H9 (cell line): ENCODE data around the gene THRB. TPM values are rescaled to one million over a fixed set of nuclear protein-coding genes. Genes with fewer than 3 reads are reported as not detected.

Experiments
- DNase-seq: peaks from one replicate; pipeline ENCODE4 v3.0.0-alpha.2; 2017
- H2AFZ ChIP-seq: one replicate; pipeline ENCODE4 v1.6.1; 2013; ENCODE audit warnings: mild to moderate bottlenecking, low read length, control low read depth, moderate library complexity
- H2AK5ac ChIP-seq: 2 replicates; pipeline ENCODE4 v1.6.1; 2013; ENCODE audit warnings: low read length, control low read depth, mixed read lengths; ENCODE audit not compliant: insufficient read length
- H2BK120ac ChIP-seq: one replicate; pipeline ENCODE4 v1.6.1; 2013; ENCODE audit warnings: low read depth, mild to moderate bottlenecking, low read length, control low read depth, inconsistent platforms; ENCODE audit not compliant: poor library complexity, severe bottlenecking
- H2BK12ac ChIP-seq: 2 replicates; pipeline ENCODE4 v1.6.1; 2013; ENCODE audit warnings: low read length, control low read depth, mixed read lengths, low read depth; ENCODE audit not compliant: insufficient read length
- H2BK15ac ChIP-seq: 2 replicates; pipeline ENCODE4 v1.6.1; 2013; ENCODE audit warnings: low read depth, low read length, control low read depth
- H2BK20ac ChIP-seq: one replicate; pipeline ENCODE4 v1.6.1; 2013; ENCODE audit warnings: low read depth, mild to moderate bottlenecking, low read length, control low read depth, inconsistent platforms; ENCODE audit not compliant: poor library complexity, severe bottlenecking
- H2BK5ac ChIP-seq: 2 replicates; pipeline ENCODE4 v1.6.1; 2013; ENCODE audit warnings: low read length, control low read depth, mixed read lengths; ENCODE audit not compliant: insufficient read length
- H3K14ac ChIP-seq: 2 replicates; pipeline ENCODE4 v1.6.1; 2013; ENCODE audit warnings: low read length, control low read depth; ENCODE audit not compliant: insufficient read depth
- H3K18ac ChIP-seq: 2 replicates; pipeline ENCODE4 v1.6.1; 2013; ENCODE audit warnings: low read depth, mild to moderate bottlenecking, mixed read lengths, low read length, control low read depth; ENCODE audit not compliant: insufficient read length
- H3K23ac ChIP-seq: 2 replicates; pipeline ENCODE4 v1.6.1; 2013; ENCODE audit warnings: low read length, control low read depth, mixed read lengths, low read depth; ENCODE audit not compliant: insufficient read length
- H3K23me2 ChIP-seq: 2 replicates; pipeline ENCODE4 v1.6.1; 2013; ENCODE audit warnings: low read depth, mild to moderate bottlenecking, mixed read lengths, low read length, control low read depth; ENCODE audit not compliant: insufficient read length, poor library complexity, severe bottlenecking
- H3K27ac ChIP-seq: 2 replicates; pipeline ENCODE4 v1.5.1; 2013; ENCODE audit warnings: low read length, control low read depth, mixed read lengths, low read depth; ENCODE audit not compliant: insufficient read length
- H3K27me3 ChIP-seq: 2 replicates; pipeline ENCODE4 v1.6.1; 2013; ENCODE audit warnings: low read length, control low read depth, inconsistent platforms; ENCODE audit not compliant: insufficient read depth
- H3K4ac ChIP-seq: 2 replicates; pipeline ENCODE4 v1.6.1; 2013; ENCODE audit warnings: low read depth, mild to moderate bottlenecking, control low read depth, inconsistent platforms, low read length, moderate library complexity
- H3K4me1 ChIP-seq: 2 replicates; pipeline ENCODE4 v1.6.1; 2013; ENCODE audit warnings: low read length, control low read depth, inconsistent platforms; ENCODE audit not compliant: insufficient read depth
- H3K4me2 ChIP-seq: 2 replicates; pipeline ENCODE4 v1.6.1; 2013; ENCODE audit warnings: low read length, control low read depth, mixed read lengths; ENCODE audit not compliant: insufficient read length, insufficient read depth
- H3K56ac ChIP-seq: 2 replicates; pipeline ENCODE4 v1.6.1; 2013; ENCODE audit warnings: low read depth, mild to moderate bottlenecking, mixed read lengths, low read length, control low read depth; ENCODE audit not compliant: insufficient read length
- H3K79me1 ChIP-seq: 2 replicates; pipeline ENCODE4 v1.6.1; 2013; ENCODE audit warnings: low read depth, mild to moderate bottlenecking, moderate library complexity, low read length, control low read depth, inconsistent platforms; ENCODE audit not compliant: insufficient read depth, poor library complexity, severe bottlenecking
- H3K79me2 ChIP-seq: 2 replicates; pipeline ENCODE4 v1.6.1; 2013; ENCODE audit warnings: low read length, control low read depth, inconsistent platforms; ENCODE audit not compliant: insufficient read depth
- H3K9ac ChIP-seq: 2 replicates; pipeline ENCODE4 v1.6.1; 2013; ENCODE audit warnings: low read length, control low read depth, mixed read lengths; ENCODE audit not compliant: insufficient read length; ENCODE audit errors: extremely low read depth
- H3K9me3 ChIP-seq: one replicate; pipeline ENCODE4 v1.6.1; 2013; ENCODE audit warnings: low read depth, low read length, inconsistent platforms; ENCODE audit not compliant: control insufficient read depth
- H3T11ph ChIP-seq: one replicate; pipeline ENCODE4 v1.6.1; 2013; ENCODE audit warnings: mild to moderate bottlenecking, low read length, control low read depth, inconsistent platforms
- H4K20me1 ChIP-seq: one replicate; pipeline ENCODE4 v1.6.1; 2013; ENCODE audit not compliant: control insufficient read depth, insufficient read length, insufficient read depth
- H4K5ac ChIP-seq: 2 replicates; pipeline ENCODE4 v1.6.1; 2013; ENCODE audit warnings: low read depth, mild to moderate bottlenecking, mixed read lengths, low read length, control low read depth; ENCODE audit not compliant: insufficient read length
- H4K8ac ChIP-seq: replicated peaks from 2 replicates; pipeline ENCODE4 v1.6.1; 2013; ENCODE audit warnings: low read length, control low read depth, mixed read lengths, low read depth; ENCODE audit not compliant: insufficient read length
- H4K91ac ChIP-seq: 2 replicates; pipeline ENCODE4 v1.6.1; 2013; ENCODE audit warnings: low read depth, mild to moderate bottlenecking, moderate library complexity, mixed read lengths, low read length, control low read depth; ENCODE audit not compliant: insufficient read length
- H3K27ac Mint-ChIP-seq, 3 experiments: 2 replicates in 2 of 3; 3 replicates in 1 of 3; pipeline ENCODE4 v1.8.0; 2020 to 2021; ENCODE audit warnings: mixed read lengths in 3 of 3, mild to moderate bottlenecking in 1 of 3, moderate library complexity in 1 of 3
- H3K27me3 Mint-ChIP-seq: 2 replicates; pipeline ENCODE4 v1.8.0; 2021; ENCODE audit warnings: low read depth, mild to moderate bottlenecking, moderate library complexity, mixed read lengths
- H3K36me3 Mint-ChIP-seq, 3 experiments: 2 replicates in 2 of 3; 3 replicates in 1 of 3; pipeline ENCODE4 v1.8.0; 2020 to 2021; ENCODE audit warnings: low read depth in 3 of 3, mixed read lengths in 3 of 3; ENCODE audit not compliant: insufficient read depth in 1 of 3
- H3K4me1 Mint-ChIP-seq, 2 experiments: 2 replicates each; pipeline ENCODE4 v1.8.0; 2020; ENCODE audit warnings: mixed read lengths in 2 of 2
- H3K4me3 Mint-ChIP-seq, 2 experiments: 2 replicates in 1 of 2; 3 replicates in 1 of 2; pipeline ENCODE4 v1.8.0; 2020 to 2021; ENCODE audit warnings: mild to moderate bottlenecking in 2 of 2, mixed read lengths in 2 of 2, moderate library complexity in 1 of 2
- H3K9me3 Mint-ChIP-seq, 2 experiments: 2 replicates in 1 of 2; 3 replicates in 1 of 2; pipeline ENCODE4 v1.8.0; 2020; ENCODE audit warnings: mild to moderate bottlenecking in 2 of 2, mixed read lengths in 2 of 2, moderate library complexity in 1 of 2
- CTCF ChIP-seq: fragments of 200-600 bp; sonication (generic); conservative IDR thresholded peaks from 3 replicates; pipeline ENCODE4 v1.8.0; 2021; ENCODE audit warnings: antibody characterized with exemption, mild to moderate bottlenecking
- WGBS: extraction: QIAGEN DNeasy Blood & Tissue Kit; methylation state at CpG from one replicate; pipeline ENCODE4 v1.1.7; 2013; ENCODE audit warnings: missing lambda C conversion rate, low lambda C conversion rate, mixed read lengths; ENCODE audit not compliant: insufficient read length; ENCODE audit errors: extremely low coverage; 5-methylcytosine and 5-hydroxymethylcytosine counted together
- total RNA-seq: library from RNA; stranded (reverse); gene quantifications from 2 replicates; pipeline ENCODE4 v1.2.1, GENCODE V29; 2021

THRB gene
- total RNA-seq, 1 experiment from 2014 or later: 8.6 TPM

- Histone ChIP-seq H2BK120ac (no peak overlapping the region), H3K56ac (no peak overlapping the region), H3K23me2 (no peaks in the 10 kb centered on the region), H3K23ac (no peak overlapping the region), H2AK5ac (no peak overlapping the region), H3K4me1 (no peaks in the 10 kb centered on the region), H3K4ac (no peak overlapping the region), H3K79me1 (no peaks in the 10 kb centered on the region), H3K9me3 (no peaks in the 10 kb centered on the region), H3K14ac (no peak overlapping the region), H3K79me2 (no peaks in the 10 kb centered on the region), H4K20me1 (no peaks in the 10 kb centered on the region), H3K18ac (no peak overlapping the region), H2BK12ac (no peak overlapping the region), H3T11ph (no peak overlapping the region), H2BK20ac (no peak overlapping the region), H3K4me2 (no peak overlapping the region), H3K9ac (no peak overlapping the region), H2AFZ (no peak overlapping the region), H4K91ac (no peak overlapping the region), H4K8ac (no peak overlapping the region), H3K27me3 (no peaks in the 10 kb centered on the region; the same call in 1 of the 2 replicates), H3K27ac (no peak overlapping the region), H4K5ac (no peak overlapping the region), H2BK5ac (no peak overlapping the region), H2BK15ac (no peak overlapping the region)
- H3K4me3 Mint-ChIP-seq: no peak overlapping the region
- H3K4me1 Mint-ChIP-seq: no peaks in the 10 kb centered on the region
- DNase-seq: no peak
- no peak for TF ChIP-seq CTCF
- H3K27ac Mint-ChIP-seq: no peak overlapping the region; a peak in 2 of 7 replicates
- H3K27me3 Mint-ChIP-seq: no peaks in the 10 kb centered on the region
- H3K9me3 Mint-ChIP-seq: no peaks in the 10 kb centered on the region; a peak in 1 of 5 replicates
- WGBS: no CpG with 5 or more reads among the region's 3 CpGs
- 0 out of 7 replicates have a peak, but pooled peaks cover 0 to 1% (median 0%) of the 10 kb centered on the region in 3 experiments for H3K36me3 Mint-ChIP-seq
These were observed 204.1 kb downstream of the THRB start for GRCh38 chr3:24290596-24290995.
